Duodenal mucosa (tissue), 2 donors: ENCODE measurements around the gene ATAD1.

ENCODE experiments used
- H3K27ac ChIP-seq: one replicate; pipeline ENCODE4 v1.7.0; 2013; ENCODE audit warnings: low read depth, low read length
- H3K27me3 ChIP-seq, 2 donors: one replicate each; pipeline ENCODE4 v1.7.0; 2013; ENCODE audit warnings: low read length in 2 of 2, control low read depth in 1 of 2; ENCODE audit not compliant: insufficient read depth in 2 of 2, control insufficient read depth in 1 of 2
- H3K36me3 ChIP-seq, 2 donors: one replicate each; pipeline ENCODE4 v1.7.0; 2013; ENCODE audit warnings: low read length in 2 of 2, control low read depth in 1 of 2; ENCODE audit not compliant: insufficient read depth in 2 of 2, control insufficient read depth in 1 of 2
- H3K4me1 ChIP-seq, 2 donors: one replicate each; pipeline ENCODE4 v1.7.0; 2013; ENCODE audit warnings: low read length in 2 of 2, control low read depth in 1 of 2; ENCODE audit not compliant: insufficient read depth in 2 of 2, control insufficient read depth in 1 of 2
- H3K4me3 ChIP-seq, 2 donors: one replicate each; pipeline ENCODE4 v1.7.0; 2013; ENCODE audit warnings: low read length in 2 of 2, low read depth in 1 of 2
- H3K9ac ChIP-seq, 2 donors: one replicate each; pipeline ENCODE4 v1.7.0; 2013; ENCODE audit warnings: low read length in 2 of 2, low read depth in 1 of 2
- H3K9me3 ChIP-seq, 2 donors: one replicate each; pipeline ENCODE4 v1.7.0; 2013; ENCODE audit warnings: low read length in 2 of 2, control low read depth in 1 of 2; ENCODE audit not compliant: control insufficient read depth in 1 of 2

Gene ATAD1

DNA sequence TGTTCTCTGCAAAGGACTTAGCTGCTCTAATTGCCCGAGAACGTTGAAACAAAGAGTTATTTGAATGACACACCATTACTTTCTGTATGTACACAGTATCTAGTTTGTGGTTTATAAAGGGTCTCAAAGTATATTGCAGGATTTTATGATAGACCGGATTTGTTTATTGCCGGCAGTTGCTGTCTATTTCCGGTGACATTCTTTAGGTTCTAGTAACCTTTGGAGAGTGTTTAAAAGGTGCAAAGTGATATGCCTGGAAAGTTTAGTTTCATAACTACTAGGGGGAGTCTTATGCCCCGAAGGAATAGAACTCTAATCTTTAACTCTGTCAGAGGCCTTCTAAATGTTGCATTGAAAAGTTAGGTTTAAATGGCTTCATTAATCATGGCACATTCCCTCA is 94.5 kb downstream of the ATAD1 start:
- Histone ChIP-seq H3K4me3 (no peak overlapping the region), H3K4me1 (peaks cover 4 to 15% of the 10 kb centered on the region in 2 donors), H3K9me3 (no peaks in the 10 kb centered on the region), H3K9ac (no peak overlapping the region), H3K27ac (no peak overlapping the region), H3K36me3 (peaks cover 0 to 3% of the 10 kb centered on the region in 2 donors), H3K27me3 (no peaks in the 10 kb centered on the region)

DNA sequence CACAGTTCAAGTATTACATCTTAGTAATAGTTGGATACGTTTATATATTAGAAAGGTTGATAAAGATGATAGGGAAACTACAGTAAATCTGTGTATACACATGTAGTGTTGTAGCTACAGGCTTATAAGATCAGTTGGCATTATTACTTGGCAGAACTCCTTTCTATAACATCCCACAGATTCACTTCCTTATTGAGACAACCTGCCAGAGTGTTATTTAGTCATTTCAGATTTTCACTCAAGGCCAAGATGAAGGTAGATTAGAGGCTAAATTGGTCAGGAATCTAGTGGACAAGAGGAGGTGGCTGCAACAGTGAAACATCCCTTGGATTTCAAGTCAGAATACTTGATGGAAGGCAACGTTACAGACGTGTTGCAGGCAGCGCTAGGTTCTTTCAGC is 95.3 kb downstream of the ATAD1 start:
- Histone ChIP-seq H3K36me3 (peaks cover 0 to 3% of the 10 kb centered on the region in 2 donors), H3K4me3 (no peak overlapping the region), H3K9ac (no peak overlapping the region), H3K27ac (no peak overlapping the region), H3K27me3 (no peaks in the 10 kb centered on the region), H3K9me3 (no peaks in the 10 kb centered on the region), H3K4me1 (peaks cover 4 to 15% of the 10 kb centered on the region in 2 donors)

DNA sequence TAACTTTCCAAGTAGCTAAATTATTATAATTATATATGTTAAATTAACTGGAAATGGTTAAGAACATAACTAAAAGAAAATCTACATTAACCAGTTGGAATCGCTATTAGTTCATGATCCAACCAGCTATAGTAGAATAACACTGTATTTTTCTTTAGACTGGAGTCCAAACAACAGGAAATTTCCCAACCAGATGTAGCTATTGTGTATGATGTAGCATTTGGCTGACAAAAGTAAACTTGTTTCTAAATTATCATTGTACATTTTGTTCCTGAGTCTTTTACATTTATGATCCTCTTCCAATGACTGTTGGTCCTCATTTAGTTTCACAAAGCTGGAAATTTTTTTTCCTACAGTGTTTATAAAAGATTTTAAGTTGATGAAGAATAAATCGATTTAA is 96.2 kb downstream of the ATAD1 start:
- Histone ChIP-seq H3K36me3 (peaks cover 0 to 3% of the 10 kb centered on the region in 2 donors), H3K9me3 (no peaks in the 10 kb centered on the region), H3K27me3 (no peaks in the 10 kb centered on the region), H3K4me3 (no peak overlapping the region), H3K4me1 (peaks cover 4 to 15% of the 10 kb centered on the region in 2 donors), H3K9ac (no peak overlapping the region), H3K27ac (no peak overlapping the region)

DNA sequence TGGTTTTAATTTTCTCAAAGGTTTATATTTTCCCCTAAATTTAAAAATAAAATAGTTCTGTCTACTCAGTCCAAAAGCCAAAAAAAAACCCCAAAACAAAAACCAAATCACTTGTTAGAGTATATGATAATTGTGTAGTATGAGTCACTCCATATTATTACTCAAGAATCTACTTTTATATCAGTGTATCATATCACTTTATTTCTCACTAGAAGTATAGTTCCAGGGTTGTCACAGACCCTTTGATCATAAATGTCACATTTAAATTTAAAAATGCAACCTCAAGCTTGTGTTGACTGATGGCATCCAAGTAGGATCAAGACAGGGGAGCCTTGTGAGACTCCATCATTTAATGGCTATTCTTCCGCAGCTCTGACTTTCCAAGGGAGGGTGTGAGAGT is 97.4 kb downstream of the ATAD1 start:
- no peak overlapping the region for H3K4me3 ChIP-seq
- no peak overlapping the region for H3K27ac ChIP-seq
- H3K4me1 ChIP-seq, result peaks cover 7 to 15% of the 10 kb centered on the region in 2 donors
- H3K9me3 ChIP-seq, result no peaks in the 10 kb centered on the region
- H3K27me3 ChIP-seq, result no peaks in the 10 kb centered on the region
- H3K9ac ChIP-seq, result no peak overlapping the region
- peaks cover 7% of the 10 kb centered on the region in 2 donors for H3K36me3 ChIP-seq

DNA sequence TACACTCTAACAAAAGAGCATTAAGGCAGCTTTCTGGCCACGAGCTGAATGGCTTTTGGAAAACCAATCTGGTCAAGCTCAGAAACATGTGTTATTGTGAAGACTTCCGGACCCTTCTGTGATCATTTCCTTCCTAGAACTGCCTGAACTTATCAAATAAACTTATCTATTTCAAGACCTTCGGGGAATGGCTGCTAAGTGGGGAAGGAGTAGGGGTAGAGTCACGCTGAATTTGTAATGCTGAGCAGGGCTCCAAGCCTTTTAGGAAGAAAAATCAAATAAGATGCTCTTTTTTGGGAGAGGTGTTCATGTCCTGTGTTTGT is 101.7 kb downstream of the ATAD1 start:
- Histone ChIP-seq H3K27ac (no peak overlapping the region), H3K27me3 (no peaks in the 10 kb centered on the region), H3K9ac (no peak overlapping the region), H3K9me3 (no peaks in the 10 kb centered on the region), H3K4me1 (peaks cover 0 to 3% of the 10 kb centered on the region in 2 donors), H3K4me3 (no peak overlapping the region), H3K36me3 (peaks cover 10 to 11% of the 10 kb centered on the region in 2 donors)

DNA sequence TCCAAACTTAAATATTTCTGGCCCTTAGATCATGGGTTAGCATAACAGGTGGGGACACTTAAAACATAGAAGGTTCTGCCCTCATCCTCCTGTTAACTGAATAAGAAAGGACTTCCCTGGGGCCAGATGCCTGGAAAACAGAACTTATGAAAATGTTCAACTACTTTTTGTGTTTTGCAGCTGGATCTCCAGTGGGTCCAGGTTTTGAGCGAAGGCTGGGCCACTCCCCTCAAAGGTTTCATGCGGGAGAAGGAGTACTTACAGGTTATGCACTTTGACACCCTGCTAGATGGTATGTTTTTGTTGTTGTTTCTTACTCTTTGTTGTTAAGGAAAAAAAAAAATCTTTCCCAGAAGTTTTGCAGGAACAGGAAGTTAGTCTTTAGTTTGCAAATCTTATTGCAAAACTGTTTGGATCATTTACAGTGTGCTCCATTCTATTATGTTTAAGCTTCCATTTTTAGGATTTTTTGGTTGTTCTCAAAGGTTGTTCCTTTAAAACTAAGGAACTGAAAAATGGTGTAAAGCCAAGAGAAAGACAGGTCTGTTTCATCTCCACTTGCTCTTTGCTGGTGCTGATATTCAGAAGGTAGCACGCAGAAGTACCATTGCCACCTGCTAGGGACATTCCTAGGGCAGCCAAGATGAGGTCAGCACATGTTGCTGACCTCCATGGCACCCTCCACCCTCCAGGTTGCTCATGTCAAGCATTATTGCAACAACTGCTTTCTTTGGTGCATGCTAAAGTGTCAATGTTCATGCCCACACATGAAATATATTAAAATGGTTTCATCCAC is 102.3 kb downstream of the ATAD1 start:
- Histone ChIP-seq H3K9ac (no peak overlapping the region), H3K27ac (no peak overlapping the region), H3K36me3 (peaks cover 10 to 11% of the 10 kb centered on the region in 2 donors)

DNA sequence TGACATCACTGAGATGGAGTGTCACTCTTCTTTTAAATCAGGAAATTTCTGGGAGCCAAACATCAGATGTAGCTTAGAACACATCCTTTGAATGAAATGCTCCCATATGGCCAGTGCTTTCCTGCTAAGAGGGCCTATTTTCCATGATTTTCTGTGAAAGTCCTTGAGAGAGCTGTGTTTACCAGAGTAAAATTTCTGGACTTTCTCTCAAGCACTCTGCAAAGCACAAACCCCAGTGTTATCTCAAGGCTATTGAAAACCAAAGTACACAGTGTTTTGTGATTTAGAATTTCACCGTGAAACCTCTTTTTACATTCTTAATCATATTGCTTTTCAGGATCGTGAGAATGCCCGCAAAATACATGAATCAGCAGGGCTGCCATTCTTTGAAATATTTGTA is 104.3 kb downstream of the ATAD1 start:
- Histone ChIP-seq H3K27ac (no peak overlapping the region), H3K4me3 (no peak overlapping the region), H3K36me3 (peaks cover 10 to 11% of the 10 kb centered on the region in 2 donors), H3K9me3 (no peaks in the 10 kb centered on the region), H3K4me1 (peaks cover 0 to 3% of the 10 kb centered on the region in 2 donors), H3K27me3 (no peaks in the 10 kb centered on the region), H3K9ac (no peak overlapping the region)

More for the DNA sequence above, 102.3 kb downstream of the ATAD1 start:
- Histone ChIP-seq H3K4me3 (no peak overlapping the region), H3K4me1 (peaks cover 0 to 3% of the 10 kb centered on the region in 2 donors), H3K27me3 (no peaks in the 10 kb centered on the region), H3K9me3 (no peaks in the 10 kb centered on the region)

DNA sequence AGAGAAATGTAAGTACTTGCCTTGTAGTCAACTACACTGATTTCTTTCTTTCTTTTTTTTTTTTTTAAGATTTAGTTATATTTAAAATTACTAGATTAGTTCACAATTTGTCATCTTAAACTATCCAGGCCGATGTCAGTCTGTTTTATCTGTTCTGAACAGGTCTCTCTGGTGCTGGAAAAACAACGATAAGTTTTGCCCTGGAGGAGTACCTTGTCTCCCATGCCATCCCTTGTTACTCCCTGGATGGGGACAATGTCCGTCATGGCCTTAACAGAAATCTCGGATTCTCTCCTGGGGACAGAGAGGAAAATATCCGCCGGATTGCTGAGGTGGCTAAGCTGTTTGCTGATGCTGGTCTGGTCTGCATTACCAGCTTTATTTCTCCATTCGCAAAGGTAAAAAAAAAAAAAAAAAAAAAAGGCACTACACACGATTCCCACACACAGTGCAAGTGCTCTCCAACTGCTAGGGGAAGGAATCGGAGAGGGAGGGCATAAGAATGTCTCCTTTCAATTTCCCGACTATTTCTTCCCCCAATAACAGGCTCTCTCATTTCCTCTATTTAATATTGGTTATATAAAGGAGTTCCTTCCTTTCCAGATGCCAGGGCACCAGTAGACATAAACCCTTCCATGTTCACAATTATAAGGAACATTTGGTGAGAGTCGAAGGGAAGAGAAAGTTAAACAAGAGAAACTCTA is 105.0 kb downstream of the ATAD1 start:
- H3K4me3 ChIP-seq, result no peak overlapping the region
- no peak overlapping the region for H3K9ac ChIP-seq
- peaks cover 0 to 3% of the 10 kb centered on the region in 2 donors for H3K4me1 ChIP-seq
- H3K27ac ChIP-seq, result no peak overlapping the region
- H3K27me3 ChIP-seq, result no peaks in the 10 kb centered on the region
- peaks cover 10 to 11% of the 10 kb centered on the region in 2 donors for H3K36me3 ChIP-seq
- H3K9me3 ChIP-seq, result no peaks in the 10 kb centered on the region

DNA sequence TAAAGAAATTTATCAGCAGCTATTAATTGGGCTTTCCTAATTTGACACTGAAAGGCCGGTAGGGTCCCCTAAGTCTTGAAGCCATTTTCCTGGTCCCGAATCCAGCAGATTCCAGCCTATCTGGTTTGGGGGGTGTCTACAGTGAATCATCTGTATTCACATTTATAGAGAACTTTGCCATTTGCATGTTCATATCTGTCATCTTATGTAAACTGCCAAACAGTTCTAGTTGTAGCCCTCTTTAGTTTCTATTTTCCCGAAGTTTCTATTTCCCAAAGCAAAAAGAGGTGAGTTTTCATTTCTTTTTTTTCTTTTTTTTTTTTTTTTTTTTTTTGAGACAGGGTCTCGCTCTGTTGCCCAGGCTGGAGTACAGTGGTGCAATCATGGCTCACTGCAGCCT is 110.8 kb downstream of the ATAD1 start:
- Histone ChIP-seq H3K36me3 (peaks cover 0 to 3% of the 10 kb centered on the region in 2 donors), H3K4me1 (peaks cover 8% of the 10 kb centered on the region in 2 donors), H3K27me3 (no peaks in the 10 kb centered on the region), H3K27ac (no peak overlapping the region), H3K9me3 (no peaks in the 10 kb centered on the region), H3K9ac (no peak overlapping the region), H3K4me3 (no peak overlapping the region)

DNA sequence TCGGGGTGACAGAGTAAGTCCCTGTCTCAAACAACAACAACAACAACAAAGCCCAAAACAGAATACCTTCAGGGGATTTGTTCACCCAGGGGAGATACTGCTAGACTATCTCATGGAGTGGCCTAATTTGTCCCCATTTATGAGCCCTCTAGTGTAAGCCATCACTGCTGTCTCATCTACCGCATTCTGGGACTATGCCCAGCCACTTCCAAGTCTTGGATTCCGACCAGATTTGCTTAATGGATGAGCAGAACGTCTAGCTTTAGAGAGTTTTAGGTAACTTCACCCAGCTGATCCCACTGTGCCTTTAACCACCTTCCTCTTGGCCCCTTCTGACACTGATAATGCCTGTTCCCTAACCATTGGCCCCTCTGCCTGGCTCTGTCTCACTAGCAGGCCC is 111.3 kb downstream of the ATAD1 start:
- Histone ChIP-seq H3K27ac (no peak overlapping the region), H3K9me3 (no peaks in the 10 kb centered on the region), H3K9ac (no peak overlapping the region), H3K27me3 (no peaks in the 10 kb centered on the region), H3K4me3 (no peak overlapping the region), H3K36me3 (peaks cover 0 to 3% of the 10 kb centered on the region in 2 donors), H3K4me1 (peaks cover 10 to 13% of the 10 kb centered on the region in 2 donors)
